ENCODE data around the gene ZPR1.

- TF ChIP-seq CTCF (IDR thresholded peaks at IDR 0.05) (no peak), POLR2AphosphoS5 (IDR thresholded peaks at IDR 0.05; ENCODE audit: low read depth, low read length) (no peak)
Measured at GRCh38 chr11:116827461-116827860, 39.6 kb upstream of the ZPR1 start.

Data from Panc1 (cell line).